Esophagus squamous epithelium (tissue), 5 donors: ENCODE data around the gene MTAP. TPM values are rescaled to one million over a fixed set of nuclear protein-coding genes. Genes with fewer than 3 reads are reported as not detected.

Source experiments
- DNase-seq: peaks from one replicate; lab custom pipeline; 2025; lab: John Stamatoyannopoulos, UW
- H3K27ac ChIP-seq, 4 donors: fragments of 200-600 bp; sonication (generic); one replicate each; pipeline ENCODE4 v1.5.1; 2016 to 2019; ENCODE audit warnings: mild to moderate bottlenecking in 1 of 4
- H3K27me3 ChIP-seq, 4 donors: fragments of 200-600 bp; sonication (generic); 1 replicate in 3 of 4; 2 replicates in 1 of 4; pipeline versions ENCODE4 v1.5.1 to v1.6.0; 2017 to 2021; ENCODE audit warnings: antibody characterized with exemption in 1 of 4
- H3K36me3 ChIP-seq, 3 donors: fragments of 200-600 bp; sonication (generic); one replicate each; pipeline ENCODE4 v1.5.1; 2016 to 2019
- H3K4me1 ChIP-seq, 3 donors: fragments of 200-600 bp; sonication (generic); one replicate each; pipeline ENCODE4 v1.5.1; 2017 to 2019
- H3K4me3 ChIP-seq, 4 donors: fragments of 200-600 bp; sonication (generic); 1 replicate in 3 of 4; 2 replicates in 1 of 4; pipeline ENCODE4 v1.5.1; 2016 to 2019; ENCODE audit warnings: mild to moderate bottlenecking in 2 of 4, moderate library complexity in 1 of 4
- H3K9me3 ChIP-seq, 3 donors: fragments of 200-600 bp; sonication (generic); one replicate each; pipeline ENCODE4 v1.5.1; 2016 to 2019
- CTCF ChIP-seq, 6 experiments: fragments of 450-650 bp in 4 of 6; fragments of 200-600 bp in 2 of 6; sonication (generic) in 2 of 6; IDR thresholded peaks; one replicate each; pipeline ENCODE4 v1.5.1; 2016 to 2019; ENCODE audit warnings: antibody characterized with exemption in 6 of 6, mild to moderate bottlenecking in 4 of 6, moderate library complexity in 4 of 6
- POLR2A ChIP-seq, 4 donors: fragments of 450-650 bp; IDR thresholded peaks; one replicate each; pipeline ENCODE4 v1.6.1; 2017; ENCODE audit warnings: antibody characterized with exemption in 4 of 4, mild to moderate bottlenecking in 4 of 4, moderate library complexity in 3 of 4
- WGBS, 2 donors: methylation state at CpG; one replicate each; pipeline ENCODE4 v1.1.5; 2018; 5-methylcytosine and 5-hydroxymethylcytosine counted together
- intact Hi-C: fragments of 100-400 bp; cut with DNase I; formaldehyde crosslinking; loops from one replicate; pipeline ENCODE4 v1.15.0; 2022
- total RNA-seq, 4 donors: library from RNA; depleted of rRNA; stranded (reverse); fragments of >200 nt; gene quantifications; one replicate each; pipeline ENCODE4 v1.1.0, GENCODE V29; 2016
- donor health status: DM: yes; HTN: yes; CAD: no.

MTAP gene
- total RNA-seq, 4 donors from 2014 or later = 16.1 to 37.4 (median 27.6) TPM

DNA sequence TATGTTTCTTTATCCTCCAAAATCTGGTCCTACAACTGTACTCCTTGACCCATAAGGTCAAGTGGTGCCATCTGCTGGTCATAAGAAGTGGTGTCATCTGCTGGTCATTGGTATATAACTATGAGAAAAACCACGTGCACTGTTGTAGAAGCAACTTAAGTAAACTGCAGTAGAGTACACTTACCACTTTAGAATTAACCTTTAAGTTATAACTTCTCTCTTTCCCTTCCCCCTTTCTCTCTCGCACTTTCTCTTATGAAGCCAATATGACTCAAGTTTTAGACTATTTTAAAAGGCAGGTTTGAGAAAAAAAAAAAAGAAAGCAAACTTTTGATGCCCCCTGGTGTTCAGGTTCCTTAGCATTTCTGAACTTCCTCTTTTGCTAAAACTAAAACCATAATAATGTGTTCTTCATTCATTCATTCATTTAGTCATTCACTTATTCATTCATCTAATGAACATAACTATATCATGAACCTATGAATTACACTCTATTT, 12.8 kb upstream of the MTAP start:
- Histone ChIP-seq H3K36me3 (no peaks in the 10 kb centered on the region), H3K9me3 (no peaks in the 10 kb centered on the region), H3K27ac (no peak overlapping the region), H3K4me3 (peak overlapping the region in 3 of 4 donors; percentile 22 to 56 (median 27)), H3K4me1 (peaks cover 0 to 9% (median 0%) of the 10 kb centered on the region in 3 donors), H3K27me3 (peaks cover 0 to 28% (median 0%) of the 10 kb centered on the region in 4 donors)
- DNase-seq = no peak
- 0% methylated on average over 2 of the region's 2 CpGs for WGBS, 2 donors
- intact Hi-C loops = loop anchor here (10.0 kb wide), 3 partner anchors 325 to 535 kb away; no protein-coding TSS in a partner anchor
- peak; percentile 79 to 98 (median 90) for TF ChIP-seq CTCF (IDR thresholded peaks at IDR 0.05)
- no peak for TF ChIP-seq POLR2A (IDR thresholded peaks at IDR 0.05)

GRCh38 chr9:21795483-21795882, 7.0 kb upstream of the MTAP start:
- WGBS, 2 donors = 65 to 80% methylated on average over 2 of the region's 2 CpGs
- Histone ChIP-seq H3K4me3 (no peak overlapping the region), H3K27ac (no peak overlapping the region), H3K27me3 (peaks cover 0 to 53% (median 0%) of the 10 kb centered on the region in 4 donors), H3K4me1 (no peaks in the 10 kb centered on the region), H3K9me3 (no peaks in the 10 kb centered on the region), H3K36me3 (no peaks in the 10 kb centered on the region)
- no peak for DNase-seq
- intact Hi-C loops = loop anchor here (10.0 kb wide), 3 partner anchors 331 to 541 kb away; no protein-coding TSS in a partner anchor
- TF ChIP-seq POLR2A (IDR thresholded peaks at IDR 0.05) (no peak), CTCF (IDR thresholded peaks at IDR 0.05) (no peak)

DNA sequence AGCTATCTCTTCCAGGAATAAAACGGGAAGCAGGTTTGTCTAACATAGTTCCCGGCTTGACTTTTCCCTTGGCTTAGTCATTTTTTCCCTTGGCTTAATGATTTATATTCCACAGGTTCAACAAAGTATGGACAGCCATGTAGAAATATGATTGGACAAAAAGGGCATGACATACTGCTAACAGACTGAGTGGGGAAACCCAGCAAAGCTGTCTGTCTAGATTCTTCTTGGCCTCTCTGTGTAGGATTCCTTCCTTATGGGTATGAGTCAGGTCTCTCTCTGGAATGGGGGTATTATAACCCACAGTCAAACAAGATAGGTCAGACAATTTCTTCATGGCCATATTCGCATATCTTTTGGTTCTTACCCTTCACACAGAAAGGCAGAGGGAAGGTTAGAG, 5.7 kb upstream of the MTAP start:
- Histone ChIP-seq H3K27ac (no peak overlapping the region), H3K36me3 (no peaks in the 10 kb centered on the region), H3K4me1 (peaks cover 0 to 8% (median 0%) of the 10 kb centered on the region in 3 donors), H3K4me3 (no peak overlapping the region), H3K9me3 (no peaks in the 10 kb centered on the region), H3K27me3 (peaks cover 0 to 42% (median 0%) of the 10 kb centered on the region in 4 donors)
- WGBS, 2 donors = 38 to 43% methylated on average over 2 to 3 of the region's 3 CpGs
- TF ChIP-seq POLR2A (IDR thresholded peaks at IDR 0.05) (no peak), CTCF (IDR thresholded peaks at IDR 0.05) (no peak)
- intact Hi-C loops = loop anchor here (10.0 kb wide), 3 partner anchors 332 to 542 kb away; no protein-coding TSS in a partner anchor
- DNase-seq = no peak

- Histone ChIP-seq H3K4me3 (peak overlapping the region; percentile 44 to 95 (median 80)), H3K27ac (peak overlapping the region; percentile 88 to 96 (median 92)), H3K4me1 (peaks cover 0 to 43% (median 6%) of the 10 kb centered on the region in 3 donors), H3K9me3 (no peaks in the 10 kb centered on the region), H3K36me3 (peaks cover 0 to 6% (median 0%) of the 10 kb centered on the region in 3 donors), H3K27me3 (peaks cover 0 to 19% (median 0%) of the 10 kb centered on the region in 4 donors)
- DNase-seq = no peak
- intact Hi-C loops = no loop called here
- TF ChIP-seq CTCF (IDR thresholded peaks at IDR 0.05) (no peak), POLR2A (IDR thresholded peaks at IDR 0.05) (no peak)
- WGBS, 2 donors = 63 to 67% methylated on average over 11 of the region's 11 CpGs
Measured at GRCh38 chr9:21800931-21801682, 1.3 kb upstream of the MTAP start.
